Measurements from ENCODE around the gene TBC1D8. TPM values are rescaled to one million over a fixed set of nuclear protein-coding genes. Genes with fewer than 3 reads are reported as not detected.

The TBC1D8 gene
- total RNA-seq, 1 experiment from 2014 or later, result 5.1 TPM

DNA sequence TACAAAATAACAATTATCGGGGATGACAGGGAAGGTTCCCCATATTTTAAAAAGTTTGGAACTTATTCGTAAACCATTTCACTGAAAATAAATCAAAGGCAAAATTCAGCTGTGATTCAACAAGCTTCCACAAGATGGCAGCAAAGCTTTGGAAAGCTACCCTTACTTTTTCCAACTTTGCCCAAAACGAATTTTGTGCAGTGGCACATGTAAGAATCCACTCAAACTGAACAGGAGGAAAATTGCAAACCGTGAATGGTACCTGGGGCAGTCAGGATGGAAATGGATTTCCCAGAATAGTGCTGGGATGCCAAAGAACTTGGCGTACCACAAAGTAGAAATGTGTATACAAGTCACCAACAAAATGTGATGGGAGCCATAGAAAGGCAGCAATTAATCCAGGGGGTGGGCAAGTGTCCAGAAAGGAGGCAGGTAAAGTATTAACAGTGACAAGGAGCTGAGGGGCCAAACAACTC is 138.4 kb downstream of the TBC1D8 start:
- Histone ChIP-seq H3K27ac (ENCODE audit: low read depth, low read length, poor library complexity, severe bottlenecking) (no peak overlapping the region), H3K4me3 (ENCODE audit: low read depth, low read length, poor library complexity, severe bottlenecking) (no peak overlapping the region), H3K27me3 (replicated peaks; ENCODE audit: insufficient read depth, low read depth, low read length, poor library complexity) (no peaks in the 10 kb centered on the region), H3K36me3 (ENCODE audit: insufficient read depth, low read length, poor library complexity, severe bottlenecking) (peaks cover 53% of the 10 kb centered on the region), H3K4me1 (ENCODE audit: insufficient read depth, low read length, poor library complexity, severe bottlenecking) (no peaks in the 10 kb centered on the region), H3K9me3 (ENCODE audit: low read depth, low read length, poor library complexity, severe bottlenecking) (no peaks in the 10 kb centered on the region)
- ChIA-PET POLR2A (ENCODE audit: low non-redundant PET) (no interaction called here), CTCF (interaction anchor here (0.5 to 1.0 kb wide), 6 partner anchors 33 to 350 kb away, joined by 3 to 7 read pairs (median 5); no protein-coding TSS in a partner anchor)
- BruUV-seq (replicated peaks), result no TSS peak
- TF ChIP-seq EZH2 (IDR thresholded peaks at IDR 0.05; ENCODE audit: borderline replicate concordance, low read depth, low read length, poor library complexity, severe bottlenecking), result no peak
- TF ChIP-seq, protein P1, sequence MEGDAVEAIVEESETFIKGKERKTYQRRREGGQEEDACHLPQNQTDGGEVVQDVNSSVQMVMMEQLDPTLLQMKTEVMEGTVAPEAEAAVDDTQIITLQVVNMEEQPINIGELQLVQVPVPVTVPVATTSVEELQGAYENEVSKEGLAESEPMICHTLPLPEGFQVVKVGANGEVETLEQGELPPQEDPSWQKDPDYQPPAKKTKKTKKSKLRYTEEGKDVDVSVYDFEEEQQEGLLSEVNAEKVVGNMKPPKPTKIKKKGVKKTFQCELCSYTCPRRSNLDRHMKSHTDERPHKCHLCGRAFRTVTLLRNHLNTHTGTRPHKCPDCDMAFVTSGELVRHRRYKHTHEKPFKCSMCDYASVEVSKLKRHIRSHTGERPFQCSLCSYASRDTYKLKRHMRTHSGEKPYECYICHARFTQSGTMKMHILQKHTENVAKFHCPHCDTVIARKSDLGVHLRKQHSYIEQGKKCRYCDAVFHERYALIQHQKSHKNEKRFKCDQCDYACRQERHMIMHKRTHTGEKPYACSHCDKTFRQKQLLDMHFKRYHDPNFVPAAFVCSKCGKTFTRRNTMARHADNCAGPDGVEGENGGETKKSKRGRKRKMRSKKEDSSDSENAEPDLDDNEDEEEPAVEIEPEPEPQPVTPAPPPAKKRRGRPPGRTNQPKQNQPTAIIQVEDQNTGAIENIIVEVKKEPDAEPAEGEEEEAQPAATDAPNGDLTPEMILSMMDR (conservative IDR thresholded peaks at IDR 0.05; ENCODE audit: low read depth, low read length), result peak; percentile 84
- intact Hi-C loops (cut with micrococcal nuclease; ENCODE audit: unreplicated experiment), result loop anchor here (1.0 to 2.0 kb wide), 2 partner anchors 140 to 193 kb away; no protein-coding TSS in a partner anchor
- DNase-seq (ENCODE audit: low spot score), result peak; percentile 62

DNA sequence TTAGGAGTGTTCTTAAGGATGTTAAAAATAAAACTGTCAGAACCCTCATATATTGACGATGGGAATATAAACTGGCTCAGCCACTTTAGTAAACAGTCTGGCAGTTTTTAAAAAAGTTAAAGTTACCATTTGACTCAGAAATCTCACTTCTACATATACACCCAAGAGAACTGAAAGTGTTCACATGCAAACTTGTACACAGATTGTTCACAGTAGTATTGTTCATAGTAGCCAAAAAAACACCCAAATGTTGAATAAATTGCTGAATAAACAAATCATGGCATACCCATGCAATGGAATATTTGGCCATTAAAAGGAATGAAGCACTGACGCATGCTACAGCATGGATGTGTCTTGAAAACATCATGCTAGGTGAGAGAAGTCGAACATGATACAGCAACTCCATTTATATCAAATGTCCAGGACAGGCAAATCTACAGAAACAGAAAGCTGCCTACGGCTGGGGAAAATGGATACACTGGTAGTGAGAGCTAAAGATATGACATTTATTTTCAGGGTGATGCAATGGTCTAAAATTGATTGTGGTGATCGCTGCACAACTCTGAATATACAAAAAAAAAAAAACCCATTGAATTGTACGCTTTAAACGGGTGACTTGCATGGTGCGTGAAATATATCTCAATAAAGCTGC is 139.0 kb downstream of the TBC1D8 start:
- intact Hi-C loops (cut with micrococcal nuclease; ENCODE audit: unreplicated experiment), result loop anchor here (1.0 to 2.0 kb wide), 2 partner anchors 141 to 193 kb away; no protein-coding TSS in a partner anchor
- ChIA-PET POLR2A (ENCODE audit: low non-redundant PET) (no interaction called here), CTCF (interaction anchor here (0.5 to 1.0 kb wide), 6 partner anchors 34 to 350 kb away, joined by 3 to 7 read pairs (median 5); no protein-coding TSS in a partner anchor)
- H3K4me3 ChIP-seq (ENCODE audit: low read depth, low read length, poor library complexity, severe bottlenecking), result no peak overlapping the region
- BruUV-seq (replicated peaks), result no TSS peak
- peaks cover 57% of the 10 kb centered on the region for H3K36me3 ChIP-seq (ENCODE audit: insufficient read depth, low read length, poor library complexity, severe bottlenecking)
- no peak for DNase-seq (ENCODE audit: low spot score)
- no peaks in the 10 kb centered on the region for H3K4me1 ChIP-seq (ENCODE audit: insufficient read depth, low read length, poor library complexity, severe bottlenecking)
- TF ChIP-seq, protein P1 (conservative IDR thresholded peaks at IDR 0.05; ENCODE audit: low read depth, low read length), result no peak
- TF ChIP-seq EZH2 (IDR thresholded peaks at IDR 0.05; ENCODE audit: borderline replicate concordance, low read depth, low read length, poor library complexity, severe bottlenecking), result no peak
- no peak overlapping the region for H3K27ac ChIP-seq (ENCODE audit: low read depth, low read length, poor library complexity, severe bottlenecking)
- H3K9me3 ChIP-seq (ENCODE audit: low read depth, low read length, poor library complexity, severe bottlenecking), result no peaks in the 10 kb centered on the region
- no peaks in the 10 kb centered on the region for H3K27me3 ChIP-seq (replicated peaks; ENCODE audit: insufficient read depth, low read depth, low read length, poor library complexity)

DNA sequence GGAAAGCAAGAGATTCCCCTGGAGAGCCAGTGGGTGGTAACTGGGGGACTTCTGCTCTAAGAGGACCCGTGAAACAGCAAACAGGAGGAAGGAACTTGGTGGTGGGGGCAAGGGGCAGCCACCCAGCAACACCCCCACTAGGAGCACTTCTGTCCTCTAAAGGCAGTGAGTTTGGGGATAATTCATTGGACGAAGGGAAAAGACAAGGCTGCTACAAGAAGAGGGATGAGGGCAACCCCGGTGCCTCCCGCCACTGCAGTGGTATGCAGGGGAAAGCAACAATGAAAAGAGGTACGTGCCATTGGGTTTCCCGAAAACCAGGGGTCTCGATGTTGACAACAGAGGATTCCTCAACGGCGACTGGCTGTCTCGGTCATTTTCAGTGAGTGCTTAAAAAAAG is 140.0 kb downstream of the TBC1D8 start:
- Histone ChIP-seq H3K9me3 (ENCODE audit: low read depth, low read length, poor library complexity, severe bottlenecking) (no peaks in the 10 kb centered on the region), H3K27me3 (replicated peaks; ENCODE audit: insufficient read depth, low read depth, low read length, poor library complexity) (no peaks in the 10 kb centered on the region), H3K4me3 (ENCODE audit: low read depth, low read length, poor library complexity, severe bottlenecking) (no peak overlapping the region), H3K4me1 (ENCODE audit: insufficient read depth, low read length, poor library complexity, severe bottlenecking) (no peaks in the 10 kb centered on the region), H3K36me3 (ENCODE audit: insufficient read depth, low read length, poor library complexity, severe bottlenecking) (peaks cover 67% of the 10 kb centered on the region), H3K27ac (ENCODE audit: low read depth, low read length, poor library complexity, severe bottlenecking) (peak overlapping the region; percentile 25)
- BruUV-seq (replicated peaks), result no TSS peak
- DNase-seq (ENCODE audit: low spot score), result no peak
- TF ChIP-seq, protein P1 (conservative IDR thresholded peaks at IDR 0.05; ENCODE audit: low read depth, low read length), result no peak
- no peak for TF ChIP-seq EZH2 (IDR thresholded peaks at IDR 0.05; ENCODE audit: borderline replicate concordance, low read depth, low read length, poor library complexity, severe bottlenecking)
- ChIA-PET CTCF (no interaction called here), POLR2A (ENCODE audit: low non-redundant PET) (no interaction called here)
- intact Hi-C loops (cut with micrococcal nuclease; ENCODE audit: unreplicated experiment), result no loop called here

Data from A673 (cell line).